ENCODE measurements around the gene TNS1.

The TNS1 gene

DNA sequence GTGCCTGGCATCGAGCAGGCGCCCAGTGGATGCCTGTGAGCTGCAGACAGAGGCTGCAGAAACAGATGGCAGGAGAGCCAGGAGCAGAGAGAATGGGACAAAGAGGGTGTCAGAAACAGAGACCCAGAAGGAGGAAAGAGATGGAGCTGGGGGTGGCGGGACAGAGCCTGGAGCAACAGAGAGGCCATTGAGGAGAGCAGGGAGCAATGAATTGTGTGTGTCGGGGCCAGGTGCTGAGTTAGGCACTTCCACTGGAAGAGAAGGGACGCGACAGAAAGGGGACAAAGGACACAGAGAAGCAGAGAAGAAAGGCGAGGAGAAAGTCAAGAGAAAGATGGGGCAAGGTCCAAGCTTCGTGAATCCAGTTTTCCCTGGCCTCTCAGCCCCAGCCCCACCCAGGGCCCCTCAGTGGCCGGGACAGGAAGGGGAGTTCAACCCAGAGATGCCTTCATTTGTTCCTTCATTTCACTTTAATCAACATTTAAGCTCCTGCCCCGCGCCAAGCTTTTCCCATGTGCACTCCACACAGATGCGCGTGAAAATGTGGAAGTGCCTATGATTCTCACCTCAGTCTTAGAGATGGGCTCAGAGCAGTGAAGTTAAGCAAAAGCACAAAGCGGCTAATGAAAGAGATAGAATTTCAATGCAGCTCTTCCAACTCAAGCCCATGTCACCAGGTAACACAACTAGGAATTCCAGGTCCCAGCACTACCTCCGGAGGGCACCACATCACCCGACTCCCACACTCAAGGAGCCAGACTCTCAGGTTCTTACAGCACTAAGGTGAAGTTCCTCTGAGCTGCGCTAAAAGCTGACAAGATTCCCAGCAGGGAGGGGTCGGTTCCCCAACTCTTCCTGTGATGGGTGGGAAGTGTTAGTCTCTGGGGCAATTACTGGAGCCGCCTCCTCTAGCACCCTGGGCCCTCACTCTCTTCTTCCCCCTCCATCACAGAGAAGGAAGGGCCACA is 55.1 kb downstream of the TNS1 start:
- Mint-ChIP-seq H3K36me3 (no peaks in the 10 kb centered on the region), H3K4me1 (no peaks in the 10 kb centered on the region), H3K4me3 (no peak overlapping the region), H3K27ac (no peak overlapping the region), H3K27me3 (peaks cover 63% of the 10 kb centered on the region), H3K9me3 (no peaks in the 10 kb centered on the region)
- no peak for ATAC-seq

DNA sequence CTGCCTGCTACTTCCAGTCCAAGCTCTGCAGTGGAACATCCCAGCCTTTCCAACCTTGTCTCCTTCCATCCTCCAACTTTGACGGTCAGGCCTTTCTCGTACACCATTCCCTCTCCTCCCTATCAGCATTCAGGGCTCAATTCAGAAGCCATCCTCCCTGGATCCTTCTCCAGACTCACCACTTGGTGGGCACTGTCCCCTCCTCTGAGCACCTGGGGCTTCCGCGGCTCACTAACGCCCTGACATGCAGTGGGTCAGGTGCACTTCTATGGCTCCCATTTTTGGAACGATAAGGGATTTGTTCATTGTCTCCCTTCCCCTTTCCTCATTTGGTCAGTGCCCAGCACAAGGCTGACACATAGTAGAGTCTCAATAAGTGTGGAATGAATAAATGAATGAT is 56.7 kb downstream of the TNS1 start:
- no peak overlapping the region for H3K27ac Mint-ChIP-seq
- peaks cover 65% of the 10 kb centered on the region for H3K27me3 Mint-ChIP-seq
- no peak for ATAC-seq
- no peaks in the 10 kb centered on the region for H3K4me1 Mint-ChIP-seq
- H3K4me3 Mint-ChIP-seq, result no peak overlapping the region
- no peaks in the 10 kb centered on the region for H3K9me3 Mint-ChIP-seq
- no peaks in the 10 kb centered on the region for H3K36me3 Mint-ChIP-seq

DNA sequence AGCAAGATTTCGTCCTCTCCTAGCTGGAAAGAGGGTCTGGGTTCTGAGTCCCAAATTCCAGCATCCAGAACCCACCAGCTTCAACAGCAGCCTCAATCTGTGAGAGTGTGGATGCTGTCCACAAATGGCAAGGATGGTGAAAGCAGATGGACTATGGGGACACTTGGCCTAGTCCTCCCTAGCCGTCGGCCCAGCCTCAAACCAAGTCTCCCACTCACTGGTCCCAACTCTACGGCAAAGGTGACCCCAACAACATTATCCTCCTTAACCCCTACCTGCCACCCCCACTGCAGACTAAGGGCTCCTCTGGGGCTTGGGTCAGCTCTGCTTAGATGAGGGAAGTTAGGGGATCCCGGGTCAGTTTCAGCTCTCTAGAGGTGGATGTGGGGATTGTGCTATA is 57.3 kb downstream of the TNS1 start:
- ATAC-seq, result no peak
- H3K27me3 Mint-ChIP-seq, result peaks cover 65% of the 10 kb centered on the region
- H3K4me3 Mint-ChIP-seq, result no peak overlapping the region
- no peaks in the 10 kb centered on the region for H3K4me1 Mint-ChIP-seq
- no peaks in the 10 kb centered on the region for H3K36me3 Mint-ChIP-seq
- no peaks in the 10 kb centered on the region for H3K9me3 Mint-ChIP-seq
- no peak overlapping the region for H3K27ac Mint-ChIP-seq

DNA sequence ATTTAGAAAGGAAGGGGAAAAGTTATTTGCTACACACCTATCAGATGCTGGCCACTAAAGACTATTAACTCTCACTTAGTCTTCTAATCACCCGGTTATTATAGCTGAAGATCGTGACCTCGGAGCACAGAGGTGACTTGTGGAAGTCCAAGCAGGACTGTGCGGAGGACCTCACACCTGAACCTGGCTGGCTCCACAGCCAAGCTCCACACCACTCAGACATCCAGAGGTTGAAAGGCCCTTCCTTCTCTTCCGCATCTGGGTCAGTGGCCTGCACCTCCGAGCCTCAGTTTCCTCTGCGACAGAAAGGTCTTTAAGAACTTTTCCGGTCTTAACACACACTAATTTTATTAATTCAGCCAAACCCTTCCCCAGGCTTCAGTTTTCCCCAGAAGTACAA is 57.9 kb downstream of the TNS1 start:
- Mint-ChIP-seq H3K27me3 (peaks cover 70% of the 10 kb centered on the region), H3K27ac (no peak overlapping the region), H3K4me3 (no peak overlapping the region), H3K9me3 (no peaks in the 10 kb centered on the region), H3K4me1 (no peaks in the 10 kb centered on the region), H3K36me3 (no peaks in the 10 kb centered on the region)
- no peak for ATAC-seq

DNA sequence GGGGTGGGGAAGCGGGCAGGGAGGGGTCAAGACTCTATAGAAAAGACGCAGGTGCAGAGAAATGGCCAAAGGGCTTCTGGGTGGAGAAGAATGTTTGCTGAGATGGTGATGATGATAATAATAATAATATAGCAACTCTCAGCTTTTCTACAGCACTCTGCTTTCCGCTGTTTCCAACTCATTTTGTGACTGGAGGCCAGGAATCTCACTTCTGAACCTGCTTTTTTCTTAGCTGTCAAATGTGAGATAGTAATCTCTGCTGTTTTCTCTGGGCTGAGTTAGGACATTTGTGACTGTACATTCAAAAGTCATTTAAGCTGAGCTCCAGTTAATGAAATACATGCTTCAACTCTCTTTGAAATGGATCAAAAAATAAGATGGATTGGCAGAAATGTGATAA is 58.4 kb downstream of the TNS1 start:
- Mint-ChIP-seq H3K4me1 (no peaks in the 10 kb centered on the region), H3K27me3 (peaks cover 70% of the 10 kb centered on the region), H3K27ac (no peak overlapping the region), H3K36me3 (no peaks in the 10 kb centered on the region), H3K4me3 (no peak overlapping the region), H3K9me3 (no peaks in the 10 kb centered on the region)
- ATAC-seq, result no peak

DNA sequence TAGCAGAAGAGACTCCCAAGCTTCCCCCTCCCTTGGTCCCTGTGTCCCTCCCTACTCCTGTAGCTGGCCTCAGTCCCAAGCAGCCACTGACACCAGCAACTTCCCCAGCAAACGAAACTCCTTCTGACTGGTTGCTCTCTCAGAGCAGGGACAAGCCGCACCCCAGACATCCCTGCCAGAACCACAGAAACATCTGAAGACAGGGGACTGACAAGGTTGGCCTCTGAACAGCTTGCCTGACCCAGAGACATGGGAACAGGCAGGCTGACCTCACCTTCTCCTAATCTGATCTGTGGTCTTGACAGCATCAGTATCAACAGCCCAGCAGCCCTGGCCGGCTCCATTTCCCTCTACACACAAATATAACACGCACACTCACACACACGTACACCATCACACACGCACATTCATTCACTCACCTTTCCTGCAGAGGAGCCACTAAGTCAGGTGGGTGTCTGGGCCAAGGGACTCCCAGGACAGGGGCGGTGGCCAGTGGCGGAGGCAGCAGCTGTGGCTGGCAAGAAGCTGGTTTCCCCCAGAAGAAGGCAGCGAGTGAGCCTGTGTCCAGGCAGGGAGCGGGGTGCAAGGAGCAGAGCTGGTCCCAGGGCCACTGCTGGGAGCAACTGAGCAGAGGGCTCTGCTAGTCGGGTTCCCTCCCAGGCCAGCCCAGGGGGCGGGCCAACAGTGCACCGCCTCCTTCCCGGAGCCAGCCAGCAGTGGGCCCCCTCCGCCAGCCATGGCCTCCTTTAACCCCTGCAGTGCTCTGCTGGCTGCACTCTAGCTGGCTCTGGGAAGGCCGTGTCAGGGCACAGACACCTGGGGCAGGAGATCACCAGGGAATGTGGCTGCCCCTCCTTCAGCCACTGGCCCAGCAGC is 59.1 kb downstream of the TNS1 start:
- H3K4me1 Mint-ChIP-seq, result no peaks in the 10 kb centered on the region
- H3K36me3 Mint-ChIP-seq, result no peaks in the 10 kb centered on the region
- no peak overlapping the region for H3K4me3 Mint-ChIP-seq
- H3K9me3 Mint-ChIP-seq, result no peaks in the 10 kb centered on the region
- peaks cover 70% of the 10 kb centered on the region for H3K27me3 Mint-ChIP-seq
- no peak overlapping the region for H3K27ac Mint-ChIP-seq
- no peak for ATAC-seq

DNA sequence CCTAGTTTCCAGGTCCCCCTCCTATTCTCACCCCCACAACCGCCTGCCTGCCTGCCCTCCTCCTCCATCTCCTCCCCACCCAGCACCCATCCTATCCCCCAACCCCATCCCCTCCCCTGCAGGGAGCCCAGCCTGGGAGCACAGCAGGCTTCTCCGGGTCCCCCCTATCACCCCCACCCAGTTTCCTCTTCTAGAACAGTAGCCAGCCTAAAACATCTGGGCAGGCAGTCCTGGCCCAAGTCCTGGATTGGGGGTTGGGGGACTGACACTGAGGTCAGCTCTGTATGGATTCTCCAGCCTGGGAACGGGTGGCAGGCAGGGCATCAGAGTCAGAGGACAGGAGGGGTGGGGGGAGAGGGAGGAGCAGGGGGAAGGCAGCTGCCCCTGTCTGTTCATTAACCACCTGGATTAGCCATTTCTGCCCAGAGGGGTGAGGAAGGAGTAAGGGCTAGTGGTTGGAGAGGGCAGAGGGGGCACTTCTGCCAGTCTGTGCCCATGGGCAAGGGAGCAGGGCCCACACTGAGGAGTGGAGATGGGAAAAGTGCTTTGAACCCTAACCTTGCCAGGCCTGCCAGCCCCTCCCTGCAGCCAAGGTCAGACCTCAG is 60.0 kb downstream of the TNS1 start:
- no peaks in the 10 kb centered on the region for H3K4me1 Mint-ChIP-seq
- H3K27me3 Mint-ChIP-seq, result peaks cover 70% of the 10 kb centered on the region
- H3K4me3 Mint-ChIP-seq, result no peak overlapping the region
- no peaks in the 10 kb centered on the region for H3K9me3 Mint-ChIP-seq
- no peak for ATAC-seq
- no peak overlapping the region for H3K27ac Mint-ChIP-seq
- no peaks in the 10 kb centered on the region for H3K36me3 Mint-ChIP-seq

DNA sequence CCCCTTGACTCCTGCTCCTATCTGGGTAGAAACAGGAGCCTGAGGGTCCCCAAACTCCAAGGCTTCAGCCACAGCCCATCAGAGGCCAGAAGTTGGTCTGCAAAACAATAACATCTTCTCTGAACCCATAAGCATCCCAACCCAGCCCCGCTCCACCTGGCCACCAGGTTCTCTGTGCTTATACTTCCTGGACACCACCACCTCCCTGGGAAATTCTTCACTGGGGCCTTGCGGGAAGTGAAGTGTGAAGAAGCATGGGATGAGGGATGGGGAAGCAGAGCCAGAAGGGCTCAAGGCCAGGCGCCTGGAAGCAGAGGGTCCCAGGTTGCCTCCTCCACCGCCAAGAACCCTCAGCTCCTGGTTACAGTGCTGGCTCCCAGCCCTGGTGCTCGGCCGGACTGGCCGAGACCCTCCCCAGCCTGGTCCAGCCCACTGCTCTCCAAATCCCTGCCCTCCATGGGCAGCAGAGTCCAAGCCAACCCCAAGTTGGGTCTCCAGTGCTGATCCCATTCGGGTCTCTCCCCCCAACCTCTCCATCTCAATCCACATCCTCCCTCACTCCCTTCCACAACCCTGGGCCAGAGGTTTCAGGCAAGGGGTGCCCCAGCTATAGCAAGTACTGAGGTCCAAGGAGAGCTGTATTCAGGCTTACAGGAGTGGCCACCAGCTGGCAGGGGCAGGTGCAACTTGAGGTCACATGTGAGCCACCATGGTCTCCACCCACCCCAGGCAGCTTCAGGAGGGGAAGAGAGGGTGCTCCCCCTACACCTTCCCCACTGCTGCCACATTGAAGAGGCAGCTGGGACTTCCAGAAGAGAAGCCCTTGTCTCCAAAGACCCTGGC is 60.7 kb downstream of the TNS1 start:
- Mint-ChIP-seq H3K27ac (no peak overlapping the region), H3K27me3 (peaks cover 63% of the 10 kb centered on the region), H3K4me1 (no peaks in the 10 kb centered on the region), H3K4me3 (no peak overlapping the region), H3K9me3 (no peaks in the 10 kb centered on the region), H3K36me3 (no peaks in the 10 kb centered on the region)
- no peak for ATAC-seq

DNA sequence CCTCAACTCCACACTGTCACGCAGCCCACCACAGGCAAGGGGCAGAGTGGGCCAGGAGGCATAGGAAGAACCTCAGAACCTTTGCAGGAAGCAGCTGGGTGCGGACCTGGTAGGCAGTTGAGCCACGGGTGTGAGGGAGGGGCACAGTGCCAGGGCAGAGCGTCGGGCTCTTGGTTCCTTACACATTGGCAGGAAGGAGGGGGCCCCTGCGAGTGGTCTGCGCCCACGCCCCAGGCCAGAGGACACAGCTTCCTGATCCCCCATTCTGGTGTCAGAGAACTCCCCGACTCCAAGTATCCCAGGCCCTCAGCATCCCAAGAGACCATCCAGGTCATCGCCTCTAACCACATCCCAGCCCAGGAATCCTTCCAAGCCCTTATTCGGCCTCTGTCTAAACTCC is 61.5 kb downstream of the TNS1 start:
- no peak overlapping the region for H3K4me3 Mint-ChIP-seq
- H3K4me1 Mint-ChIP-seq, result no peaks in the 10 kb centered on the region
- ATAC-seq, result no peak
- H3K9me3 Mint-ChIP-seq, result no peaks in the 10 kb centered on the region
- no peak overlapping the region for H3K27ac Mint-ChIP-seq
- H3K27me3 Mint-ChIP-seq, result peaks cover 57% of the 10 kb centered on the region
- no peaks in the 10 kb centered on the region for H3K36me3 Mint-ChIP-seq

DNA sequence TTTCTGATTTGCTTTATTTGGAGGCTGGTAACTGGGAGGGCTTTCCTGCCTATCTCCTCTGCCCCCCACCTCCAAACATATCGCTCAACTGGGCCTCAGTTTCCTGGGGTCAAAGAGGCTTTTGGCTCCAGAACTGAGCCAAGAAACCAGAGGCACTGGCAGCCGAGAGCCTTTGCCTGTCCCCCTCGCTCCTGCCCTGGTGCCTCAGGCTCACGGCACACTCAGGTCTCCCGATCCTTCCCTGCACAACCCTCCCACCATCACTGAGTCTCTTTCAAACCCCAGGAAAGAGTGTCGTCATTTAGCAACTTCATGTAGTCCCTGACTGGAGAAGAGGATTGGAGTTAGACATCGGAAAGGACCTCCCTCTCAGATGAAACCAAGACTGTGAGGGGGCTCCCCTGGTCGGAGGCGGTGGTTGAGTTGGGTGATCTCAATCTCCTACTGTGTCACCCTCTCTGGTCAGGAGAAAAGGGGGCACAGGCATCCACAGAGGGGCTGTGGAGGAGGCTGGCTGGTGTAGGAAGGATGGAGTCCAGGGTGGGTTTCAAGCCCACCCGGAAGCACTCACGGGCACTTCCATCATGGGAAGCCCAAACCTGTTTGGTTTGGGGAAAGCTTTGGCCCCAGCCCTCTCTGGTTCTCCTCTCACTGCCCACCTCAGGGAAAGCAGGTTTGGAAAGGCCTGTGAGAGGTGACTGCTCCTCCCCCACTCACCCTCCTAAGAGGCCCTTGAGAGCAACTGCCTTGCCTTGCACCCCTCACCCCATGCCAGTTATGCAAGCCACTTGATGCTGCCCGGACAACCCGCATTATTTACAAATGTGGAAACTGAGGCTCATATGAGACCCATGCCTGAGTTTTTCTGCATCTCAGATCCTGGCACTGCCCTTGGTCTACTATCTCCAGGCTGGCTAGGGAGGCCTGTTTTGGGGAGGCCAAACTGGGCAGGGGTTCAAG is 62.3 kb downstream of the TNS1 start:
- Mint-ChIP-seq H3K27ac (no peak overlapping the region), H3K9me3 (no peaks in the 10 kb centered on the region), H3K27me3 (peaks cover 54% of the 10 kb centered on the region), H3K4me1 (no peaks in the 10 kb centered on the region), H3K36me3 (no peaks in the 10 kb centered on the region), H3K4me3 (no peak overlapping the region)
- ATAC-seq, result no peak

DNA sequence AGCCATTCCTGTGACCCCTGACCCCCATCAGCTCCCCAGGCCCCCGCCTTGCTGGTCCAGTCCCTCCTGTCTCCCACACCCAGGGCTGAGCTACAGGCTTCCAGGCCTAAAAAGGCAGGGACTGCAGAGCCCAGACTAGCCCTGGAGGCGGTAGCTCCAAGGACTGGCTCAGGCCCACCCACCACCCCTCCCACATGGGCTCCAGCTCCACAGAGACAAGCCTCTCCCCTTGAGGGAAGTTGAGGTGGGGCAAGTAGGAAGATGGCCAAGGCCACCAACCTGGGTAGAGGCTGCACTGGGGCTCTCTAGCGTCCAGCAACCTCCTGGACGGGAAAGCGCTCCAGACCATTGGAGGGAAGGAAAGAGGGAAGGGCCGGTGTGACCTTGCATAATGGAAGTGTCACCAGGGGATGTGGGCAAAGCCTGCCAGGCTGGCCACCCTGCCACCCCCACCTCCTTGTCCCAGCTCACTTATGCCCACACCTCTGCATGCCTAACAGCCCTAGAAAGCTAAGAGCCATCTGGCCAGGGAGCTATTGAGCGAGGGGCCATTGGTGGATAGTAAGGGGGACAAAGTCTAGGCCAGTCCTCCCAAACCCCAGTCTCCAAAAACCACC is 63.1 kb downstream of the TNS1 start:
- no peak for ATAC-seq
- Mint-ChIP-seq H3K36me3 (no peaks in the 10 kb centered on the region), H3K27ac (no peak overlapping the region), H3K4me1 (no peaks in the 10 kb centered on the region), H3K4me3 (no peak overlapping the region), H3K27me3 (peaks cover 50% of the 10 kb centered on the region), H3K9me3 (no peaks in the 10 kb centered on the region)

DNA sequence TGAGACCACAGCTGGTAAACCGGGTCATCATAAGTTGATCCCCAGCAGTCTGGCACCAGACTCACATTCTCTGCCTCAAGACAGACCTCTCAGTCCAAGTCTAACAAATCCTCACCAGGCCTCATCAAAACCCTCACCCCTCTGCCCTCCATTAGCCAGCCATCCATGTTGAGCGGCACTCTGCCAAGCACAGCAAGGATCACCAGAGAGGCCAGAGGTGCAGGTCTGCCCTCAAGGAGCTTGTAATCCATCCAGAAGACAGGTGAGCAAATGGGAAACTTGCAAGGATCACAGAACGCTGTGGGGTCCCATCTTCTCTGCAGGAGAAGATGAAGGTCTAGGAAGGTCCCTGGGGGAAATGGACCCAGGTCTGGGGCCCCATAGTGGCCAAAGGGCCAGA is 63.6 kb downstream of the TNS1 start:
- Mint-ChIP-seq H3K27ac (no peak overlapping the region), H3K4me3 (no peak overlapping the region), H3K9me3 (no peaks in the 10 kb centered on the region), H3K27me3 (peaks cover 51% of the 10 kb centered on the region), H3K4me1 (peaks cover 5% of the 10 kb centered on the region), H3K36me3 (no peaks in the 10 kb centered on the region)
- ATAC-seq, result no peak

DNA sequence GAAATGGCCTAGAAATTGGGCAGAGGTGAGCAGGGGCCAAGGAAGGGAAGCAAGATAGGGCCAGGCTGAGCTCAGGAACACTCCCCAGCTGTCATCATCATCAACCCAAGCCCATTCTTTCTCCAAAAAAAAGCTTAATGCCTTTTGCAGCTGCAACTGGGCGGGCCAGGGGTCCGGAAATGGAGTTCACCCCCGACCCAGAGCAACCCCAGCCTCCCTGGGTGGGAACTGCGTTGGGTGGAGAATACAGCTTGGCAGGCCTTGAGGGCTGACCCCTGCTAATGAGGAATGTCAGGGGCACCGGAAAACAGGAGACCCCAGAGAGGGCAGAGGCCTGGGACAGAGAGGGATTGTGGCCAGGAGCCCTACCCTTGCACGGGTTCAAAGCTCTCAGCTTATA is 64.8 kb downstream of the TNS1 start:
- H3K27ac Mint-ChIP-seq, result no peak overlapping the region
- no peak overlapping the region for H3K4me3 Mint-ChIP-seq
- H3K4me1 Mint-ChIP-seq, result peaks cover 6% of the 10 kb centered on the region
- no peak for ATAC-seq
- H3K27me3 Mint-ChIP-seq, result peaks cover 52% of the 10 kb centered on the region
- H3K9me3 Mint-ChIP-seq, result no peaks in the 10 kb centered on the region
- H3K36me3 Mint-ChIP-seq, result no peaks in the 10 kb centered on the region
